Measurements from ENCODE around the gene TSSK2.

- TF ChIP-seq EZH2 (IDR thresholded peaks at IDR 0.05; ENCODE audit: low read depth, unreplicated experiment) = no peak
- TF ChIP-seq REST (IDR thresholded peaks at IDR 0.05; ENCODE audit: unreplicated experiment) = no peak
- no peak for TF ChIP-seq CTCF (conservative IDR thresholded peaks at IDR 0.05; ENCODE audit: low read depth in 2 of 2)
These were observed 7.3 kb downstream of the TSSK2 start for GRCh38 chr22:19138217-19139000.

Data from GM23338 (cell line).